GM18508 (cell line): Measurements from ENCODE around the gene C1orf87.

Source experiments
- ATAC-seq: cut with Tn5 transposase; IDR thresholded peaks from one replicate; pipeline ENCODE4 v1.9.1; 2021; ENCODE audit warnings: moderate number of reproducible peaks; ENCODE audit not compliant: insufficient read depth, unreplicated experiment

Gene C1orf87

GRCh38 chr1:59967141-59967697 lies 106.4 kb downstream of the C1orf87 start:
- no peak for ATAC-seq

- ATAC-seq, result no peak
Observed at GRCh38 chr1:59952065-59952464, 121.5 kb downstream of the C1orf87 start.

- ATAC-seq, result no peak
Observed at GRCh38 chr1:59949648-59950047, 123.9 kb downstream of the C1orf87 start.

- ATAC-seq, result no peak
Observed at GRCh38 chr1:59948990-59949389, 124.6 kb downstream of the C1orf87 start.

GRCh38 chr1:59947047-59947938 lies 126.3 kb downstream of the C1orf87 start:
- peak; percentile 73 for ATAC-seq

- ATAC-seq, result no peak
Observed at GRCh38 chr1:59945790-59946189, 127.8 kb downstream of the C1orf87 start.
